NCI-H524 treated with DMSO at 0.1 percent for 48 hours (cell line): ENCODE data around the gene SMAGP.

ENCODE experiments used
- DNase-seq: peaks from one replicate; lab custom pipeline; 2025; lab: John Stamatoyannopoulos, UW

The SMAGP gene

GRCh38 chr12:51196547-51196946 lies 73.7 kb downstream of the SMAGP start:
- DNase-seq = no peak

- DNase-seq = no peak
Observed at GRCh38 chr12:51195841-51196240, 74.4 kb downstream of the SMAGP start.
